Esophagus squamous epithelium (tissue), 5 donors: ENCODE data around the gene CALM1. TPM values are rescaled to one million over a fixed set of nuclear protein-coding genes. Genes with fewer than 3 reads are reported as not detected.

ENCODE experiments used
- DNase-seq: peaks from one replicate; lab custom pipeline; 2025; lab: John Stamatoyannopoulos, UW
- H3K27ac ChIP-seq, 4 donors: fragments of 200-600 bp; sonication (generic); one replicate each; pipeline ENCODE4 v1.5.1; 2016 to 2019; ENCODE audit warnings: mild to moderate bottlenecking in 1 of 4
- H3K27me3 ChIP-seq, 4 donors: fragments of 200-600 bp; sonication (generic); 1 replicate in 3 of 4; 2 replicates in 1 of 4; pipeline versions ENCODE4 v1.5.1 to v1.6.0; 2017 to 2021; ENCODE audit warnings: antibody characterized with exemption in 1 of 4
- H3K36me3 ChIP-seq, 3 donors: fragments of 200-600 bp; sonication (generic); one replicate each; pipeline ENCODE4 v1.5.1; 2016 to 2019
- H3K4me1 ChIP-seq, 3 donors: fragments of 200-600 bp; sonication (generic); one replicate each; pipeline ENCODE4 v1.5.1; 2017 to 2019
- H3K4me3 ChIP-seq, 4 donors: fragments of 200-600 bp; sonication (generic); 1 replicate in 3 of 4; 2 replicates in 1 of 4; pipeline ENCODE4 v1.5.1; 2016 to 2019; ENCODE audit warnings: mild to moderate bottlenecking in 2 of 4, moderate library complexity in 1 of 4
- H3K9me3 ChIP-seq, 3 donors: fragments of 200-600 bp; sonication (generic); one replicate each; pipeline ENCODE4 v1.5.1; 2016 to 2019
- CTCF ChIP-seq, 6 experiments: fragments of 450-650 bp in 4 of 6; fragments of 200-600 bp in 2 of 6; sonication (generic) in 2 of 6; IDR thresholded peaks; one replicate each; pipeline ENCODE4 v1.5.1; 2016 to 2019; ENCODE audit warnings: antibody characterized with exemption in 6 of 6, mild to moderate bottlenecking in 4 of 6, moderate library complexity in 4 of 6
- POLR2A ChIP-seq, 4 donors: fragments of 450-650 bp; IDR thresholded peaks; one replicate each; pipeline ENCODE4 v1.6.1; 2017; ENCODE audit warnings: antibody characterized with exemption in 4 of 4, mild to moderate bottlenecking in 4 of 4, moderate library complexity in 3 of 4
- WGBS, 2 donors: methylation state at CpG; one replicate each; pipeline ENCODE4 v1.1.5; 2018; 5-methylcytosine and 5-hydroxymethylcytosine counted together
- intact Hi-C: fragments of 100-400 bp; cut with DNase I; formaldehyde crosslinking; loops from one replicate; pipeline ENCODE4 v1.15.0; 2022
- total RNA-seq, 4 donors: library from RNA; depleted of rRNA; stranded (reverse); fragments of >200 nt; gene quantifications; one replicate each; pipeline ENCODE4 v1.1.0, GENCODE V29; 2016
- donor health status: DM: yes; HTN: yes; CAD: no.

The CALM1 gene
- total RNA-seq, 4 donors from 2014 or later: 329 to 554 (median 426) TPM

- Histone ChIP-seq H3K4me1 (peaks cover 0 to 11% (median 0%) of the 10 kb centered on the region in 3 donors), H3K27ac (no peak overlapping the region), H3K27me3 (no peaks in the 10 kb centered on the region), H3K36me3 (no peaks in the 10 kb centered on the region), H3K9me3 (peaks cover 0 to 12% (median 9%) of the 10 kb centered on the region in 3 donors), H3K4me3 (no peak overlapping the region)
- WGBS, 2 donors: 76 to 85% methylated on average over 4 of the region's 4 CpGs
- TF ChIP-seq CTCF (IDR thresholded peaks at IDR 0.05): no peak
- no peak for TF ChIP-seq POLR2A (IDR thresholded peaks at IDR 0.05)
- intact Hi-C loops: no loop called here
- no peak for DNase-seq
These were observed 55.1 kb downstream of the CALM1 start for GRCh38 chr14:90451961-90452360.

- intact Hi-C loops: no loop called here
- H3K4me1 ChIP-seq: peaks cover 0 to 11% (median 0%) of the 10 kb centered on the region in 3 donors
- no peak overlapping the region for H3K27ac ChIP-seq
- no peak for TF ChIP-seq POLR2A (IDR thresholded peaks at IDR 0.05)
- TF ChIP-seq CTCF (IDR thresholded peaks at IDR 0.05): no peak
- WGBS, 2 donors: 72 to 90% methylated on average over 2 to 6 of the region's 6 CpGs
- no peak overlapping the region for H3K4me3 ChIP-seq
- DNase-seq: no peak
- no peaks in the 10 kb centered on the region for H3K27me3 ChIP-seq
- no peaks in the 10 kb centered on the region for H3K36me3 ChIP-seq
- H3K9me3 ChIP-seq: peaks cover 0 to 10% (median 7%) of the 10 kb centered on the region in 3 donors
These were observed 55.5 kb downstream of the CALM1 start for GRCh38 chr14:90452366-90452765.

DNA sequence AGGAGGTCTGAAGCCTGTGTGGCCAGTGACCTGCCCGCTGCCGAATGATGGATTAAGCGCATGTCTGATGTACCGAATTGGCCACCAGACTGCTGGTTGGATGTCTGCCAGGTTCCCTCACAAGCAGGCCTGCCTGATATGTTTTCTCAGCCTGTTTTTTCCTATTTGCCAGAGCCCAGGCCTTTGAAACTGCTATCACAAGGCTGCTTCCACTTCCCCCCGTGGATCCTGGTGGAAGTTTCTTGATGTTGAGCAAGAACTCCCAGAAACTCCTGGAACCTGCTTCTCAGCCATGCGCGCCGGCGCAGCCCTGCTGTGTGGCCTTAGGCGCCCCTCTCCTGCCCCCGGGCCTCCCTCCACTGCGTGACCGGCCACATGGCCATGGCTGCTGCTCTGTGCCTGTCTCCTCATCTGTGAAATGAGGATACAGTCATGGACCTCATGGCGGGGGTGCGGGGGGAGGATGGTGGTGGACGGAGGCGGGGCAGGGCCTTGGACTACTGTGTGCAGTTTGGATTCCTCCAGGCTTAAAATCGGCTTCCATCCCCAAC is 56.6 kb downstream of the CALM1 start:
- no peak for DNase-seq
- H3K27ac ChIP-seq: peak overlapping the region in 1 of 4 donors; percentile 11

GRCh38 chr14:90454041-90455000 is 57.5 kb downstream of the CALM1 start:
- no peak for TF ChIP-seq POLR2A (IDR thresholded peaks at IDR 0.05)
- no peak for TF ChIP-seq CTCF (IDR thresholded peaks at IDR 0.05)
- no peak for DNase-seq
- no peaks in the 10 kb centered on the region for H3K36me3 ChIP-seq
- peaks cover 0 to 28% (median 11%) of the 10 kb centered on the region in 3 donors for H3K4me1 ChIP-seq
- H3K27me3 ChIP-seq: no peaks in the 10 kb centered on the region
- H3K27ac ChIP-seq: no peak overlapping the region
- WGBS, 2 donors: 60 to 89% methylated on average over 10 to 13 of the region's 30 CpGs
- intact Hi-C loops: no loop called here
- H3K4me3 ChIP-seq: peak overlapping the region in 2 of 4 donors; percentile 20 to 45
- H3K9me3 ChIP-seq: no peaks in the 10 kb centered on the region

More for the DNA sequence above, 56.6 kb downstream of the CALM1 start:
- H3K27me3 ChIP-seq: no peaks in the 10 kb centered on the region
- H3K4me3 ChIP-seq: no peak overlapping the region
- H3K4me1 ChIP-seq: peaks cover 0 to 19% (median 6%) of the 10 kb centered on the region in 3 donors
- H3K36me3 ChIP-seq: no peaks in the 10 kb centered on the region
- intact Hi-C loops: no loop called here
- no peaks in the 10 kb centered on the region for H3K9me3 ChIP-seq
- 67 to 84% methylated on average over 7 to 15 of the region's 18 CpGs for WGBS, 2 donors
- TF ChIP-seq CTCF (IDR thresholded peaks at IDR 0.05): no peak
- TF ChIP-seq POLR2A (IDR thresholded peaks at IDR 0.05): no peak

GRCh38 chr14:90455100-90455571 is 58.3 kb downstream of the CALM1 start:
- no peak overlapping the region for H3K27ac ChIP-seq
- H3K27me3 ChIP-seq: no peaks in the 10 kb centered on the region
- no peak overlapping the region for H3K4me3 ChIP-seq
- 73 to 79% methylated on average over 12 to 13 of the region's 21 CpGs for WGBS, 2 donors
- H3K9me3 ChIP-seq: no peaks in the 10 kb centered on the region
- TF ChIP-seq POLR2A (IDR thresholded peaks at IDR 0.05) (no peak), CTCF (IDR thresholded peaks at IDR 0.05) (no peak)
- intact Hi-C loops: no loop called here
- H3K36me3 ChIP-seq: no peaks in the 10 kb centered on the region
- H3K4me1 ChIP-seq: peaks cover 0 to 30% (median 11%) of the 10 kb centered on the region in 3 donors
- DNase-seq: no peak
